Endothelial cell of umbilical vein (primary cell): Measurements from ENCODE around the gene RP2. TPM values are rescaled to one million over a fixed set of nuclear protein-coding genes. Genes with fewer than 3 reads are reported as not detected.

ENCODE experiments used
- BruUV-seq: library from RNA; stranded (reverse); fragments of 400-500 nt; replicated peaks from 2 replicates; lab custom pipeline; 2021; lab: Mats Ljungman, UMichigan
- CTCF ChIA-PET: fragments of 300-600, 350-600 bp; sonication (Branson Sonifier 250); formaldehyde crosslinking; loops from one replicate; lab custom pipeline; 2021; ENCODE audit warnings: antibody characterized with exemption, inconsistent platforms; lab: Charles Lee
- POLR2A ChIA-PET: fragments of 300-600, 350-600 bp; sonication (Branson Sonifier 250); formaldehyde crosslinking; loops from one replicate; lab custom pipeline; 2021; ENCODE audit warnings: antibody characterized with exemption, inconsistent platforms; lab: Charles Lee
- DNase-seq: peaks from one replicate; pipeline ENCODE4 v3.0.0-alpha.2; 2011; ENCODE audit warnings: low read depth, low spot score
- FAIRE-seq: peaks from 2 replicates; lab custom pipeline; 2011; peaks lifted over from hg19 to GRCh38; lab: Jason Lieb, UNC
- H2AFZ ChIP-seq: 2 replicates; pipeline ENCODE4 v1.6.0; 2012; ENCODE audit warnings: low read depth, low read length, control low read depth, inconsistent platforms
- H3K27ac ChIP-seq: 2 replicates; pipeline ENCODE4 v1.5.1; 2011; ENCODE audit warnings: low read depth, mild to moderate bottlenecking, control low read depth, low read length, moderate library complexity; ENCODE audit not compliant: insufficient read depth
- H3K27me3 ChIP-seq, 2 experiments: 2 replicates each; pipeline versions ENCODE4 v1.6.0 to v1.6.1; 2011; ENCODE audit warnings: low read length in 2 of 2, mixed read lengths in 1 of 2; ENCODE audit not compliant: control insufficient read depth in 2 of 2, insufficient read depth in 2 of 2
- H3K36me3 ChIP-seq, 2 experiments: 2 replicates in 1 of 2; 3 replicates in 1 of 2; pipeline ENCODE4 v1.5.1; 2011; ENCODE audit warnings: low read length in 2 of 2, mild to moderate bottlenecking in 1 of 2, moderate library complexity in 1 of 2; ENCODE audit not compliant: control insufficient read depth in 2 of 2, insufficient read depth in 2 of 2; ENCODE audit errors: extremely low read depth in 1 of 2
- H3K4me1 ChIP-seq: 3 replicates; pipeline ENCODE4 v1.5.1; 2011; ENCODE audit warnings: mild to moderate bottlenecking, low read length; ENCODE audit not compliant: control insufficient read depth, insufficient read depth; ENCODE audit errors: extremely low read depth
- H3K4me2 ChIP-seq: 2 replicates; pipeline ENCODE4 v1.6.1; 2011; ENCODE audit warnings: low read length, control low read depth, mixed read lengths; ENCODE audit not compliant: insufficient read depth
- H3K4me3 ChIP-seq, 3 experiments: fragments of 200-600 bp in 1 of 3; sonication (generic), shearing (Covaris generic) in 1 of 3; replicated peaks in 1 of 3; 2 replicates each; pipeline ENCODE4 v1.5.1; 2011 to 2016; ENCODE audit warnings: control low read depth in 3 of 3, low read length in 3 of 3, mild to moderate bottlenecking in 2 of 3, inconsistent platforms in 1 of 3, low read depth in 1 of 3, moderate library complexity in 1 of 3; ENCODE audit not compliant: insufficient read depth in 1 of 3
- H3K79me2 ChIP-seq: 2 replicates; pipeline ENCODE4 v1.6.0; 2012; ENCODE audit warnings: low read length, inconsistent platforms; ENCODE audit not compliant: control insufficient read depth, insufficient read depth
- H3K9ac ChIP-seq: replicated peaks from 2 replicates; pipeline ENCODE3; 2011; ENCODE audit warnings: low read length, control low read depth; ENCODE audit not compliant: insufficient read depth; ENCODE audit errors: extremely low read depth
- H3K9me1 ChIP-seq: replicated peaks from 3 replicates; pipeline ENCODE4 v1.6.0; 2011; ENCODE audit warnings: mild to moderate bottlenecking, low read length; ENCODE audit not compliant: control insufficient read depth, insufficient read depth; ENCODE audit errors: extremely low read depth
- H3K9me3 ChIP-seq: replicated peaks from 2 replicates; pipeline ENCODE4 v1.5.1; 2012; ENCODE audit warnings: low read length, inconsistent platforms; ENCODE audit not compliant: control insufficient read depth, insufficient read depth
- H4K20me1 ChIP-seq: replicated peaks from 2 replicates; pipeline ENCODE3; 2011; ENCODE audit warnings: mild to moderate bottlenecking, low read length; ENCODE audit not compliant: control insufficient read depth, insufficient read depth; ENCODE audit errors: extremely low read depth
- CTCF ChIP-seq, 2 donors: IDR thresholded peaks; 1 replicate in 1 of 2; 2 replicates in 1 of 2; pipeline ENCODE4 v1.5.1; 2011; ENCODE audit warnings: low read length in 2 of 2, mild to moderate bottlenecking in 2 of 2, moderate library complexity in 2 of 2, control low read depth in 1 of 2, inconsistent platforms in 1 of 2, low read depth in 1 of 2; ENCODE audit not compliant: insufficient read depth in 1 of 2; ENCODE audit errors: extremely low read depth in 1 of 2
- FOS ChIP-seq: IDR thresholded peaks from 2 replicates; pipeline ENCODE4 v1.6.1; 2011; ENCODE audit warnings: mild to moderate bottlenecking, low read length, moderate library complexity, borderline replicate concordance; ENCODE audit not compliant: insufficient read depth
- GATA2 ChIP-seq: IDR thresholded peaks from 2 replicates; pipeline ENCODE4 v1.7.0; 2011; ENCODE audit warnings: low read depth, mild to moderate bottlenecking, moderate library complexity, mixed read lengths, low read length; ENCODE audit not compliant: insufficient read length, insufficient read depth
- JUN ChIP-seq: IDR thresholded peaks from 2 replicates; pipeline ENCODE4 v1.6.1; 2011; ENCODE audit warnings: borderline replicate concordance, low read depth; ENCODE audit not compliant: insufficient read length, insufficient read depth
- MAX ChIP-seq: IDR thresholded peaks from 2 replicates; pipeline ENCODE4 v1.6.1; 2011; ENCODE audit not compliant: insufficient read depth, insufficient read length
- POLR2AphosphoS5 ChIP-seq: IDR thresholded peaks from 2 replicates; pipeline ENCODE4 v1.6.1; 2012; ENCODE audit warnings: low read depth, mild to moderate bottlenecking, control low read depth, low read length, moderate library complexity; ENCODE audit not compliant: insufficient read depth
- dilution Hi-C: fragments of 300-500 bp; cut with MboI; formaldehyde crosslinking; loops from one replicate; pipeline ENCODE4 v1.15.0; 2019; ENCODE audit warnings: low sequenced_read_pairs; ENCODE audit not compliant: extremely low pct_ligation_motif_present
- intact Hi-C: fragments of 100-400 bp; cut with micrococcal nuclease; formaldehyde crosslinking; loops from one replicate; pipeline ENCODE4 v1.10.0; 2022
- polyA plus RNA-seq, 4 experiments: library from polyadenylated mRNA; depleted of rRNA in 3 of 4; stranded (reverse) in 3 of 4; unstranded in 1 of 4; fragments of >200 nt; gene quantifications; 2 replicates each; pipeline versions ENCODE4 v1.2.1 to v1.2.3, GENCODE V29; 2011 to 2012; ENCODE audit warnings: missing spikeins in 1 of 4
- total RNA-seq: library from RNA; stranded (reverse); gene quantifications from 2 replicates; pipeline ENCODE4 v1.2.3, GENCODE V29; 2021

RP2 gene
- total and polyA plus RNA-seq, 2 donors (not counting 3 experiments of a cell fraction or from before 2014, with no cell fraction given): 7.4 to 20.5 TPM

GRCh38 chrX:46796574-46797191, 40.2 kb upstream of the RP2 start:
- Histone ChIP-seq H3K27ac (no peak overlapping the region), H3K9me1 (no peaks in the 10 kb centered on the region), H3K27me3 (no peaks in the 10 kb centered on the region), H3K4me3 (no peak overlapping the region), H3K4me1 (peaks cover 15% of the 10 kb centered on the region), H3K36me3 (no peaks in the 10 kb centered on the region), H3K4me2 (no peak overlapping the region), H3K9ac (no peak overlapping the region), H3K79me2 (no peaks in the 10 kb centered on the region), H4K20me1 (no peaks in the 10 kb centered on the region), H2AFZ (no peak overlapping the region), H3K9me3 (no peaks in the 10 kb centered on the region)
- DNase-seq (peak; percentile 67), FAIRE-seq (peak; percentile 67)
- no TSS peak for BruUV-seq
- POLR2A ChIA-PET: no interaction called here
- intact Hi-C loops (loop anchor here (1.0 to 10.0 kb wide), 6 partner anchors 37 to 234 kb away; partner anchors contain the start of genes CHST7 and SLC9A7), dilution Hi-C loops (no loop called here)
- peak; percentile 56 to 65 for TF ChIP-seq CTCF (IDR thresholded peaks at IDR 0.05; ENCODE audit: extremely low read depth in 1 of 2, insufficient read depth in 1 of 2, low read depth in 1 of 2, low read length in 2 of 2)
- TF ChIP-seq GATA2: no peak
- CTCF ChIA-PET: interaction anchor here (0.7 to 5.1 kb wide), 11 partner anchors 18 to 297 kb away, joined by 3 to 70 read pairs (median 6); partner anchors contain the start of gene SLC9A7

- H3K27me3 ChIP-seq: no peaks in the 10 kb centered on the region
- H3K9me3 ChIP-seq: no peaks in the 10 kb centered on the region
- peak in 1 of 2 donors; percentile 20 for TF ChIP-seq CTCF (IDR thresholded peaks at IDR 0.05; ENCODE audit: extremely low read depth in 1 of 2, insufficient read depth in 1 of 2, low read depth in 1 of 2, low read length in 2 of 2)
- no peak for TF ChIP-seq FOS
- no peak for TF ChIP-seq POLR2AphosphoS5
- no peak for TF ChIP-seq GATA2
- no peak for TF ChIP-seq MAX
- no peak for TF ChIP-seq JUN
- H2AFZ ChIP-seq: no peak overlapping the region
- dilution Hi-C loops: no loop called here
- no peak overlapping the region for H3K4me3 ChIP-seq
- ChIA-PET POLR2A (no interaction called here), CTCF (interaction anchor here (1.2 to 1.4 kb wide), 2 partner anchors 290 to 291 kb away, joined by 6 read pairs; no protein-coding TSS in a partner anchor)
- no peaks in the 10 kb centered on the region for H3K36me3 ChIP-seq
- intact Hi-C loops: loop anchor here (5.0 kb wide), 1 partner anchor 289 kb away; no protein-coding TSS in a partner anchor
- no peak for DNase-seq
- no peaks in the 10 kb centered on the region for H3K9me1 ChIP-seq
- H3K4me2 ChIP-seq: no peak overlapping the region
- BruUV-seq: no TSS peak
- FAIRE-seq: no peak
- H3K4me1 ChIP-seq: no peaks in the 10 kb centered on the region
- no peak overlapping the region for H3K27ac ChIP-seq
- H3K9ac ChIP-seq: no peak overlapping the region
- H3K79me2 ChIP-seq: no peaks in the 10 kb centered on the region
- no peaks in the 10 kb centered on the region for H4K20me1 ChIP-seq
Measured at GRCh38 chrX:46803140-46803539, 33.7 kb upstream of the RP2 start.
